GM23338 (cell line): Measurements from ENCODE around the gene TGFBR1. TPM values are rescaled to one million over a fixed set of nuclear protein-coding genes. Genes with fewer than 3 reads are reported as not detected.

ENCODE experiments used
- ATAC-seq: fragments of 200-7000 bp; cut with Tn5 transposase; 3 replicates; pipeline ENCODE4 v1.9.1; 2020
- DNase-seq: peaks from one replicate; pipeline ENCODE4 v3.0.0-alpha.2; 2015; ENCODE audit warnings: low spot score
- H2AFZ ChIP-seq: fragments of 200-600 bp; sonication (generic); 2 replicates; pipeline ENCODE4 v1.8.0; 2016; ENCODE audit warnings: antibody characterized with exemption, mild to moderate bottlenecking, moderate library complexity
- H3F3A ChIP-seq: fragments of 200-600 bp; sonication (generic); replicated peaks from 2 replicates; pipeline ENCODE4 v1.8.0; 2017; ENCODE audit warnings: antibody characterized with exemption, mixed run types, low read depth
- H3K27ac ChIP-seq: fragments of 200-600 bp; sonication (generic); 2 replicates; pipeline ENCODE4 v1.6.1; 2016; ENCODE audit warnings: low read depth
- H3K27me3 ChIP-seq: fragments of 200-600 bp; sonication (generic); 2 replicates; pipeline ENCODE4 v1.8.0; 2016; ENCODE audit warnings: mild to moderate bottlenecking, mixed run types, moderate library complexity; ENCODE audit not compliant: insufficient read depth
- H3K36me3 ChIP-seq: fragments of 200-600 bp; sonication (generic); 2 replicates; pipeline ENCODE4 v1.8.0; 2016; ENCODE audit warnings: mild to moderate bottlenecking; ENCODE audit not compliant: insufficient read depth
- H3K4me1 ChIP-seq: fragments of 200-600 bp; sonication (generic); 2 replicates; pipeline ENCODE4 v1.8.0; 2016; ENCODE audit warnings: mild to moderate bottlenecking, moderate library complexity; ENCODE audit not compliant: insufficient read depth
- H3K4me2 ChIP-seq: fragments of 200-600 bp; sonication (generic); 2 replicates; pipeline ENCODE4 v1.7.1; 2017; ENCODE audit warnings: mixed run types
- H3K4me3 ChIP-seq: fragments of 200-600 bp; sonication (generic); 2 replicates; pipeline ENCODE4 v1.6.1; 2016; ENCODE audit warnings: mixed run types
- H3K79me2 ChIP-seq: fragments of 200-600 bp; sonication (generic); replicated peaks from 2 replicates; pipeline ENCODE4 v1.8.0; 2017; ENCODE audit warnings: mild to moderate bottlenecking; ENCODE audit not compliant: insufficient read depth
- H3K9me2 ChIP-seq: fragments of 200-600 bp; sonication (generic); 2 replicates; pipeline ENCODE4 v1.8.0; 2017; ENCODE audit not compliant: insufficient read depth
- H4K20me1 ChIP-seq: fragments of 200-600 bp; sonication (generic); replicated peaks from 2 replicates; pipeline ENCODE4 v1.8.0; 2017; ENCODE audit warnings: mild to moderate bottlenecking; ENCODE audit not compliant: insufficient read depth
- H3K27ac Mint-ChIP-seq: 2 replicates; pipeline ENCODE4 v1.8.0; 2020; ENCODE audit warnings: inconsistent platforms, mild to moderate bottlenecking, moderate library complexity, mixed read lengths
- H3K27me3 Mint-ChIP-seq: 3 replicates; pipeline ENCODE4 v1.8.0; 2022; ENCODE audit warnings: low read depth, mild to moderate bottlenecking, moderate library complexity, mixed read lengths, inconsistent platforms; ENCODE audit not compliant: insufficient read depth, poor library complexity
- H3K36me3 Mint-ChIP-seq: 3 replicates; pipeline ENCODE4 v1.8.0; 2021; ENCODE audit warnings: low read depth, mild to moderate bottlenecking, inconsistent platforms, moderate library complexity, mixed read lengths
- H3K4me1 Mint-ChIP-seq: 3 replicates; pipeline ENCODE4 v1.8.0; 2020; ENCODE audit warnings: mild to moderate bottlenecking, inconsistent platforms, mixed read lengths
- H3K4me3 Mint-ChIP-seq: 3 replicates; pipeline ENCODE4 v1.8.0; 2021; ENCODE audit warnings: moderate library complexity, mild to moderate bottlenecking, inconsistent platforms, mixed read lengths
- H3K9me3 Mint-ChIP-seq: 3 replicates; pipeline ENCODE4 v1.8.0; 2020; ENCODE audit warnings: moderate library complexity, mild to moderate bottlenecking, inconsistent platforms, mixed read lengths
- CREB1 ChIP-seq: fragments of 250-450 bp; sonication (Bioruptor Pico); IDR thresholded peaks from 2 replicates; pipeline ENCODE4 v1.5.0; 2020; ENCODE audit warnings: low read depth, mild to moderate bottlenecking, moderate library complexity
- CTCF ChIP-seq, 2 experiments: fragments of 200-600 bp in 1 of 2; sonication (generic) in 1 of 2; conservative IDR thresholded peaks; 2 replicates each; pipeline versions ENCODE4 v1.5.1 to v1.6.1; 2016 to 2017; ENCODE audit warnings: antibody characterized with exemption in 2 of 2, low read depth in 2 of 2, mild to moderate bottlenecking in 2 of 2, moderate library complexity in 1 of 2
- ETS1 ChIP-seq: IDR thresholded peaks from 2 replicates; pipeline ENCODE4 v1.6.1; 2016; ENCODE audit warnings: antibody characterized with exemption
- EZH2 ChIP-seq: fragments of 200-600 bp; sonication (generic); IDR thresholded peaks from one replicate; pipeline ENCODE4 v1.8.0; 2017; ENCODE audit warnings: antibody characterized with exemption, mild to moderate bottlenecking, low read depth; ENCODE audit not compliant: unreplicated experiment
- EZH2phosphoT487 ChIP-seq: fragments of 200-600 bp; sonication (generic); IDR thresholded peaks from one replicate; pipeline ENCODE4 v1.8.1; 2018; ENCODE audit warnings: antibody characterized with exemption; ENCODE audit not compliant: unreplicated experiment
- JUNB ChIP-seq: IDR thresholded peaks from one replicate; pipeline ENCODE4 v1.6.1; 2016; ENCODE audit warnings: antibody characterized with exemption; ENCODE audit not compliant: unreplicated experiment
- NANOG ChIP-seq: IDR thresholded peaks from 2 replicates; pipeline ENCODE4 v1.6.1; 2016; ENCODE audit warnings: antibody characterized with exemption, borderline replicate concordance
- POLR2AphosphoS5 ChIP-seq: IDR thresholded peaks from 2 replicates; pipeline ENCODE4 v1.6.1; 2016; ENCODE audit warnings: antibody characterized with exemption, low read depth
- REST ChIP-seq: IDR thresholded peaks from one replicate; pipeline ENCODE4 v1.6.1; 2018; ENCODE audit warnings: antibody characterized with exemption; ENCODE audit not compliant: unreplicated experiment
- STAT1 ChIP-seq: IDR thresholded peaks from one replicate; pipeline ENCODE4 v1.6.1; 2016; ENCODE audit warnings: antibody characterized with exemption; ENCODE audit not compliant: unreplicated experiment
- ZNF331 ChIP-seq: fragments of 250-450 bp; sonication (Bioruptor Pico); IDR thresholded peaks from 2 replicates; pipeline ENCODE4 v1.5.0; 2020; ENCODE audit warnings: low read depth, mild to moderate bottlenecking, moderate library complexity
- polyA plus RNA-seq: library from polyadenylated mRNA; unstranded; fragments of >200 nt; fragmentation: Nextera tagmentation; extraction: Ambion mirVana; gene quantifications from 2 replicates; pipeline ENCODE4 v1.2.1, GENCODE V29; 2016
- total RNA-seq: library from RNA; depleted of rRNA; stranded (reverse); fragments of >200 nt; shearing (Covaris generic); gene quantifications from 2 replicates; pipeline ENCODE4 v1.2.3, GENCODE V29; 2014

The TGFBR1 gene
- total and polyA plus RNA-seq, 2 experiments from 2014 or later: 9.3 to 40.2 TPM

GRCh38 chr9:99060621-99061020 lies 44.3 kb upstream of the TGFBR1 start:
- no peaks in the 10 kb centered on the region for H3K4me1 ChIP-seq
- Mint-ChIP-seq H3K36me3 (no peaks in the 10 kb centered on the region), H3K27me3 (no peaks in the 10 kb centered on the region), H3K4me1 (no peaks in the 10 kb centered on the region), H3K9me3 (no peaks in the 10 kb centered on the region), H3K27ac (no peak overlapping the region), H3K4me3 (no peak overlapping the region)
- no peaks in the 10 kb centered on the region for H3K27me3 ChIP-seq
- no peaks in the 10 kb centered on the region for H3K79me2 ChIP-seq
- no peaks in the 10 kb centered on the region for H4K20me1 ChIP-seq
- ATAC-seq: no peak
- no peak overlapping the region for H3K4me2 ChIP-seq
- DNase-seq: no peak
- H3K9me2 ChIP-seq: no peaks in the 10 kb centered on the region
- H3F3A ChIP-seq: no peaks in the 10 kb centered on the region
- no peak overlapping the region for H2AFZ ChIP-seq
- no peak overlapping the region for H3K4me3 ChIP-seq
- no peaks in the 10 kb centered on the region for H3K36me3 ChIP-seq
- TF ChIP-seq CTCF (conservative IDR thresholded peaks at IDR 0.05; ENCODE audit: low read depth in 2 of 2): no peak
- no peak for TF ChIP-seq POLR2AphosphoS5
- no peak for TF ChIP-seq STAT1
- no peak for TF ChIP-seq ETS1
- no peak for TF ChIP-seq ZNF331 (CRISPR knock-in tag)
- TF ChIP-seq EZH2: no peak
- TF ChIP-seq CREB1 (CRISPR knock-in tag): no peak
- no peak for TF ChIP-seq EZH2phosphoT487
- no peak for TF ChIP-seq JUNB
- no peak overlapping the region for H3K27ac ChIP-seq

GRCh38 chr9:99062549-99062948 lies 42.4 kb upstream of the TGFBR1 start:
- H3K9me3 Mint-ChIP-seq: no peaks in the 10 kb centered on the region
- Histone ChIP-seq H3K4me3 (no peak overlapping the region), H4K20me1 (no peaks in the 10 kb centered on the region), H3K79me2 (no peaks in the 10 kb centered on the region), H3K27ac (no peak overlapping the region), H3K4me2 (no peak overlapping the region), H2AFZ (no peak overlapping the region), H3K36me3 (no peaks in the 10 kb centered on the region), H3K4me1 (no peaks in the 10 kb centered on the region), H3F3A (no peaks in the 10 kb centered on the region), H3K9me2 (no peaks in the 10 kb centered on the region), H3K27me3 (no peaks in the 10 kb centered on the region)
- H3K27ac Mint-ChIP-seq: no peak overlapping the region
- no peak overlapping the region for H3K4me3 Mint-ChIP-seq
- no peak for DNase-seq
- H3K36me3 Mint-ChIP-seq: no peaks in the 10 kb centered on the region
- peaks cover 3% of the 10 kb centered on the region for H3K27me3 Mint-ChIP-seq
- no peak for ATAC-seq
- no peak for TF ChIP-seq STAT1
- TF ChIP-seq REST: no peak
- no peak for TF ChIP-seq ETS1
- no peak for TF ChIP-seq ZNF331 (CRISPR knock-in tag)
- no peak for TF ChIP-seq CREB1 (CRISPR knock-in tag)
- no peak for TF ChIP-seq NANOG
- TF ChIP-seq POLR2AphosphoS5: no peak
- no peaks in the 10 kb centered on the region for H3K4me1 Mint-ChIP-seq
